ENCODE measurements around the gene EVI2A.

GRCh38 chr17:31297090-31297489 lies 24.3 kb downstream of the EVI2A start, which contains the start of gene OMG:
- TF ChIP-seq, protein P1, sequence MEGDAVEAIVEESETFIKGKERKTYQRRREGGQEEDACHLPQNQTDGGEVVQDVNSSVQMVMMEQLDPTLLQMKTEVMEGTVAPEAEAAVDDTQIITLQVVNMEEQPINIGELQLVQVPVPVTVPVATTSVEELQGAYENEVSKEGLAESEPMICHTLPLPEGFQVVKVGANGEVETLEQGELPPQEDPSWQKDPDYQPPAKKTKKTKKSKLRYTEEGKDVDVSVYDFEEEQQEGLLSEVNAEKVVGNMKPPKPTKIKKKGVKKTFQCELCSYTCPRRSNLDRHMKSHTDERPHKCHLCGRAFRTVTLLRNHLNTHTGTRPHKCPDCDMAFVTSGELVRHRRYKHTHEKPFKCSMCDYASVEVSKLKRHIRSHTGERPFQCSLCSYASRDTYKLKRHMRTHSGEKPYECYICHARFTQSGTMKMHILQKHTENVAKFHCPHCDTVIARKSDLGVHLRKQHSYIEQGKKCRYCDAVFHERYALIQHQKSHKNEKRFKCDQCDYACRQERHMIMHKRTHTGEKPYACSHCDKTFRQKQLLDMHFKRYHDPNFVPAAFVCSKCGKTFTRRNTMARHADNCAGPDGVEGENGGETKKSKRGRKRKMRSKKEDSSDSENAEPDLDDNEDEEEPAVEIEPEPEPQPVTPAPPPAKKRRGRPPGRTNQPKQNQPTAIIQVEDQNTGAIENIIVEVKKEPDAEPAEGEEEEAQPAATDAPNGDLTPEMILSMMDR (optimal IDR thresholded peaks at IDR 0.05 in 1 of 3, IDR thresholded peaks at IDR 0.05 in 1 of 3, conservative IDR thresholded peaks at IDR 0.05 in 1 of 3; ENCODE audit: extremely low read depth in 1 of 3, insufficient read depth in 2 of 3, low read length in 3 of 3): no peak
- TF ChIP-seq EZH2 (IDR thresholded peaks at IDR 0.05; ENCODE audit: low read length): no peak

Data from keratinocyte (primary cell).